Keratinocyte (primary cell): ENCODE measurements around the gene MUC16. TPM values are rescaled to one million over a fixed set of nuclear protein-coding genes. Genes with fewer than 3 reads are reported as not detected.

ENCODE experiments used
- DNase-seq: peaks from one replicate; pipeline ENCODE4 v3.0.0-alpha.2; 2011; ENCODE audit warnings: low read depth, missing footprints, low spot score
- FAIRE-seq: peaks from 2 replicates; lab custom pipeline; 2011; peaks lifted over from hg19 to GRCh38; lab: Jason Lieb, UNC
- H2AFZ ChIP-seq: 2 replicates; pipeline ENCODE4 v1.6.0; 2012; ENCODE audit warnings: low read length, control low read depth, inconsistent platforms; ENCODE audit not compliant: control insufficient read depth
- H3K27ac ChIP-seq: 2 replicates; pipeline ENCODE4 v1.5.1; 2011; ENCODE audit warnings: low read length; ENCODE audit not compliant: control insufficient read depth, insufficient read depth
- H3K27me3 ChIP-seq: 3 replicates; pipeline ENCODE4 v1.6.0; 2011; ENCODE audit warnings: low read length; ENCODE audit not compliant: control insufficient read depth, insufficient read depth; ENCODE audit errors: extremely low read depth
- H3K36me3 ChIP-seq, 2 experiments: 2 replicates in 1 of 2; 3 replicates in 1 of 2; pipeline ENCODE4 v1.5.1; 2011; ENCODE audit warnings: low read length in 2 of 2, mild to moderate bottlenecking in 1 of 2; ENCODE audit not compliant: control insufficient read depth in 2 of 2, insufficient read depth in 2 of 2; ENCODE audit errors: extremely low read depth in 1 of 2
- H3K4me1 ChIP-seq: 3 replicates; pipeline ENCODE4 v1.5.1; 2011; ENCODE audit warnings: low read length; ENCODE audit not compliant: control insufficient read depth, insufficient read depth; ENCODE audit errors: extremely low read depth
- H3K4me2 ChIP-seq: 3 replicates; pipeline ENCODE4 v1.6.0; 2011; ENCODE audit warnings: low read depth, low read length; ENCODE audit not compliant: control insufficient read depth, insufficient read depth; ENCODE audit errors: extremely low read depth
- H3K4me3 ChIP-seq, 3 experiments: fragments of 200-600 bp in 1 of 3; sonication (generic) in 1 of 3; 2 replicates in 2 of 3; 3 replicates in 1 of 3; pipeline ENCODE4 v1.5.1; 2011 to 2016; ENCODE audit warnings: low read length in 3 of 3, mild to moderate bottlenecking in 3 of 3, control low read depth in 2 of 3, inconsistent platforms in 1 of 3, low read depth in 1 of 3, mixed read lengths in 1 of 3, mixed run types in 1 of 3, moderate library complexity in 1 of 3; ENCODE audit not compliant: control insufficient read depth in 2 of 3, insufficient read depth in 2 of 3; ENCODE audit errors: extremely low read depth in 1 of 3
- H3K79me2 ChIP-seq: 2 replicates; pipeline ENCODE4 v1.6.0; 2012; ENCODE audit warnings: low read length; ENCODE audit not compliant: control insufficient read depth, insufficient read depth
- H3K9ac ChIP-seq: 3 replicates; pipeline ENCODE4 v1.6.0; 2011; ENCODE audit warnings: low read length; ENCODE audit not compliant: control insufficient read depth, insufficient read depth; ENCODE audit errors: extremely low read depth
- H3K9me1 ChIP-seq: 3 replicates; pipeline ENCODE4 v1.6.0; 2011; ENCODE audit warnings: low read length; ENCODE audit not compliant: control insufficient read depth, insufficient read depth; ENCODE audit errors: extremely low read depth
- H3K9me3 ChIP-seq: 2 replicates; pipeline ENCODE4 v1.5.1; 2012; ENCODE audit warnings: low read depth, low read length; ENCODE audit not compliant: control insufficient read depth
- H4K20me1 ChIP-seq: 3 replicates; pipeline ENCODE4 v1.6.0; 2011; ENCODE audit warnings: low read length; ENCODE audit not compliant: control insufficient read depth, insufficient read depth; ENCODE audit errors: extremely low read depth
- EZH2 ChIP-seq: IDR thresholded peaks from one replicate; pipeline ENCODE4 v1.6.1; 2012; ENCODE audit warnings: inconsistent platforms, mild to moderate bottlenecking, low read length, moderate library complexity
- dilution Hi-C: fragments of 300-500 bp; cut with MboI; formaldehyde crosslinking; loops from one replicate; pipeline ENCODE4 v1.7.0; 2020; ENCODE audit warnings: low sequenced_read_pairs; ENCODE audit not compliant: extremely low pct_ligation_motif_present
- polyA plus RNA-seq, 5 experiments: library from polyadenylated mRNA; depleted of rRNA in 3 of 5; stranded (reverse) in 3 of 5; stranded (forward) in 1 of 5; unstranded in 1 of 5; fragments of >200 nt; gene quantifications; 1 replicate in 1 of 5; 2 replicates in 3 of 5; 3 replicates in 1 of 5; pipeline versions ENCODE4 v1.2.1 to v1.2.3, GENCODE V29; 2011 to 2012; ENCODE audit warnings: missing spikeins in 2 of 5, low read depth in 1 of 5, low replicate concordance in 1 of 5
- TF ChIP-seq, protein P1 (sequence below), 3 experiments: IDR thresholded peaks in 1 of 3; conservative IDR thresholded peaks in 1 of 3; optimal IDR thresholded peaks in 1 of 3; 2 replicates in 2 of 3; 3 replicates in 1 of 3; pipeline versions ENCODE3 to v1.5.1; 2011; ENCODE audit warnings: low read length in 3 of 3, mild to moderate bottlenecking in 3 of 3, moderate library complexity in 2 of 3, control low read depth in 1 of 3, inconsistent platforms in 1 of 3; ENCODE audit not compliant: insufficient read depth in 2 of 3; ENCODE audit errors: extremely low read depth in 1 of 3

MUC16 gene
- polyA plus RNA-seq, 1 donor (not counting 4 experiments of a cell fraction or from before 2014, with no cell fraction given), result 0.03 TPM

GRCh38 chr19:9043524-9043923 lies 33.3 kb upstream of the MUC16 start:
- no peaks in the 10 kb centered on the region for H4K20me1 ChIP-seq
- TF ChIP-seq, protein P1, sequence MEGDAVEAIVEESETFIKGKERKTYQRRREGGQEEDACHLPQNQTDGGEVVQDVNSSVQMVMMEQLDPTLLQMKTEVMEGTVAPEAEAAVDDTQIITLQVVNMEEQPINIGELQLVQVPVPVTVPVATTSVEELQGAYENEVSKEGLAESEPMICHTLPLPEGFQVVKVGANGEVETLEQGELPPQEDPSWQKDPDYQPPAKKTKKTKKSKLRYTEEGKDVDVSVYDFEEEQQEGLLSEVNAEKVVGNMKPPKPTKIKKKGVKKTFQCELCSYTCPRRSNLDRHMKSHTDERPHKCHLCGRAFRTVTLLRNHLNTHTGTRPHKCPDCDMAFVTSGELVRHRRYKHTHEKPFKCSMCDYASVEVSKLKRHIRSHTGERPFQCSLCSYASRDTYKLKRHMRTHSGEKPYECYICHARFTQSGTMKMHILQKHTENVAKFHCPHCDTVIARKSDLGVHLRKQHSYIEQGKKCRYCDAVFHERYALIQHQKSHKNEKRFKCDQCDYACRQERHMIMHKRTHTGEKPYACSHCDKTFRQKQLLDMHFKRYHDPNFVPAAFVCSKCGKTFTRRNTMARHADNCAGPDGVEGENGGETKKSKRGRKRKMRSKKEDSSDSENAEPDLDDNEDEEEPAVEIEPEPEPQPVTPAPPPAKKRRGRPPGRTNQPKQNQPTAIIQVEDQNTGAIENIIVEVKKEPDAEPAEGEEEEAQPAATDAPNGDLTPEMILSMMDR (optimal IDR thresholded peaks at IDR 0.05 in 1 of 3, IDR thresholded peaks at IDR 0.05 in 1 of 3, conservative IDR thresholded peaks at IDR 0.05 in 1 of 3; ENCODE audit: extremely low read depth in 1 of 3, insufficient read depth in 2 of 3, low read length in 3 of 3), result no peak
- no peak for TF ChIP-seq EZH2
- H3K4me3 ChIP-seq, result no peak overlapping the region
- H3K27ac ChIP-seq, result no peak overlapping the region
- no peak overlapping the region for H3K9ac ChIP-seq
- no peak for FAIRE-seq
- no peak overlapping the region for H3K4me2 ChIP-seq
- no peaks in the 10 kb centered on the region for H3K4me1 ChIP-seq
- H3K9me1 ChIP-seq, result no peaks in the 10 kb centered on the region
- no peak overlapping the region for H2AFZ ChIP-seq
- H3K36me3 ChIP-seq, result no peaks in the 10 kb centered on the region
- no peaks in the 10 kb centered on the region for H3K79me2 ChIP-seq
- H3K9me3 ChIP-seq, result no peaks in the 10 kb centered on the region
- DNase-seq, result no peak
- H3K27me3 ChIP-seq, result no peaks in the 10 kb centered on the region
- dilution Hi-C loops, result no loop called here

DNA sequence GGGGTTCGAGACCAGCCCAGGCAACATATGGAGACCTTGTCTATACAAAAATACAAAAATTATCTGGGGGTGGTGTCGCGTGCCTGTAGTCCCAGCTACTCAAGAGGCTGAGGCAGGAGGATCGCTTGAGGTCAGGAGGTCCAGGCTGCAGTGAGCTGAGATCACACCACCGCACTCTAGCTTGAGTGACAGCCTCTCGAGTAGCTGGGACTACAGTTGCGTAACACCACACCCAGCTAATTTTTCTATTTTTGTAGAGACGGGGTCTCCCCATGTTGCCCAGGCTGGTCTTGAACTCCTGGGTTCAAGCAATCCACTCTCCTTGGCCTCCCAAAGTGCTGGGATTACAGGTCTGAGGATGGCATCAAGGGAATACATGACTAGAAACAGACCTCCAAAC lies 30.8 kb upstream of the MUC16 start:
- Histone ChIP-seq H3K27me3 (no peaks in the 10 kb centered on the region), H3K27ac (no peak overlapping the region), H2AFZ (no peak overlapping the region), H3K4me1 (no peaks in the 10 kb centered on the region), H4K20me1 (no peaks in the 10 kb centered on the region), H3K9me3 (no peaks in the 10 kb centered on the region), H3K36me3 (no peaks in the 10 kb centered on the region), H3K4me2 (no peak overlapping the region), H3K9ac (no peak overlapping the region), H3K79me2 (no peaks in the 10 kb centered on the region), H3K4me3 (no peak overlapping the region), H3K9me1 (no peaks in the 10 kb centered on the region)
- dilution Hi-C loops, result no loop called here
- DNase-seq (no peak), FAIRE-seq (no peak)
- TF ChIP-seq, protein P1 (optimal IDR thresholded peaks at IDR 0.05 in 1 of 3, IDR thresholded peaks at IDR 0.05 in 1 of 3, conservative IDR thresholded peaks at IDR 0.05 in 1 of 3; ENCODE audit: extremely low read depth in 1 of 3, insufficient read depth in 2 of 3, low read length in 3 of 3), result no peak
- no peak for TF ChIP-seq EZH2
